GM23338 (cell line): ENCODE results near the gene SGSM1. TPM values are rescaled to one million over a fixed set of nuclear protein-coding genes. Genes with fewer than 3 reads are reported as not detected.

ENCODE experiments used
- ATAC-seq: fragments of 200-7000 bp; cut with Tn5 transposase; 3 replicates; pipeline ENCODE4 v1.9.1; 2020
- DNase-seq: peaks from one replicate; pipeline ENCODE4 v3.0.0-alpha.2; 2015; ENCODE audit warnings: low spot score
- H2AFZ ChIP-seq: fragments of 200-600 bp; sonication (generic); 2 replicates; pipeline ENCODE4 v1.8.0; 2016; ENCODE audit warnings: antibody characterized with exemption, mild to moderate bottlenecking, moderate library complexity
- H3F3A ChIP-seq: fragments of 200-600 bp; sonication (generic); replicated peaks from 2 replicates; pipeline ENCODE4 v1.8.0; 2017; ENCODE audit warnings: antibody characterized with exemption, mixed run types, low read depth
- H3K27ac ChIP-seq: fragments of 200-600 bp; sonication (generic); 2 replicates; pipeline ENCODE4 v1.6.1; 2016; ENCODE audit warnings: low read depth
- H3K27me3 ChIP-seq: fragments of 200-600 bp; sonication (generic); 2 replicates; pipeline ENCODE4 v1.8.0; 2016; ENCODE audit warnings: mild to moderate bottlenecking, mixed run types, moderate library complexity; ENCODE audit not compliant: insufficient read depth
- H3K36me3 ChIP-seq: fragments of 200-600 bp; sonication (generic); 2 replicates; pipeline ENCODE4 v1.8.0; 2016; ENCODE audit warnings: mild to moderate bottlenecking; ENCODE audit not compliant: insufficient read depth
- H3K4me1 ChIP-seq: fragments of 200-600 bp; sonication (generic); 2 replicates; pipeline ENCODE4 v1.8.0; 2016; ENCODE audit warnings: mild to moderate bottlenecking, moderate library complexity; ENCODE audit not compliant: insufficient read depth
- H3K4me2 ChIP-seq: fragments of 200-600 bp; sonication (generic); 2 replicates; pipeline ENCODE4 v1.7.1; 2017; ENCODE audit warnings: mixed run types
- H3K4me3 ChIP-seq: fragments of 200-600 bp; sonication (generic); 2 replicates; pipeline ENCODE4 v1.6.1; 2016; ENCODE audit warnings: mixed run types
- H3K79me2 ChIP-seq: fragments of 200-600 bp; sonication (generic); replicated peaks from 2 replicates; pipeline ENCODE4 v1.8.0; 2017; ENCODE audit warnings: mild to moderate bottlenecking; ENCODE audit not compliant: insufficient read depth
- H3K9me2 ChIP-seq: fragments of 200-600 bp; sonication (generic); 2 replicates; pipeline ENCODE4 v1.8.0; 2017; ENCODE audit not compliant: insufficient read depth
- H4K20me1 ChIP-seq: fragments of 200-600 bp; sonication (generic); replicated peaks from 2 replicates; pipeline ENCODE4 v1.8.0; 2017; ENCODE audit warnings: mild to moderate bottlenecking; ENCODE audit not compliant: insufficient read depth
- H3K27ac Mint-ChIP-seq: 2 replicates; pipeline ENCODE4 v1.8.0; 2020; ENCODE audit warnings: inconsistent platforms, mild to moderate bottlenecking, moderate library complexity, mixed read lengths
- H3K27me3 Mint-ChIP-seq: 3 replicates; pipeline ENCODE4 v1.8.0; 2022; ENCODE audit warnings: low read depth, mild to moderate bottlenecking, moderate library complexity, mixed read lengths, inconsistent platforms; ENCODE audit not compliant: insufficient read depth, poor library complexity
- H3K36me3 Mint-ChIP-seq: 3 replicates; pipeline ENCODE4 v1.8.0; 2021; ENCODE audit warnings: low read depth, mild to moderate bottlenecking, inconsistent platforms, moderate library complexity, mixed read lengths
- H3K4me1 Mint-ChIP-seq: 3 replicates; pipeline ENCODE4 v1.8.0; 2020; ENCODE audit warnings: mild to moderate bottlenecking, inconsistent platforms, mixed read lengths
- H3K4me3 Mint-ChIP-seq: 3 replicates; pipeline ENCODE4 v1.8.0; 2021; ENCODE audit warnings: moderate library complexity, mild to moderate bottlenecking, inconsistent platforms, mixed read lengths
- H3K9me3 Mint-ChIP-seq: 3 replicates; pipeline ENCODE4 v1.8.0; 2020; ENCODE audit warnings: moderate library complexity, mild to moderate bottlenecking, inconsistent platforms, mixed read lengths
- CREB1 ChIP-seq: fragments of 250-450 bp; sonication (Bioruptor Pico); IDR thresholded peaks from 2 replicates; pipeline ENCODE4 v1.5.0; 2020; ENCODE audit warnings: low read depth, mild to moderate bottlenecking, moderate library complexity
- NANOG ChIP-seq: IDR thresholded peaks from 2 replicates; pipeline ENCODE4 v1.6.1; 2016; ENCODE audit warnings: antibody characterized with exemption, borderline replicate concordance
- POLR2AphosphoS5 ChIP-seq: IDR thresholded peaks from 2 replicates; pipeline ENCODE4 v1.6.1; 2016; ENCODE audit warnings: antibody characterized with exemption, low read depth
- ZNF331 ChIP-seq: fragments of 250-450 bp; sonication (Bioruptor Pico); IDR thresholded peaks from 2 replicates; pipeline ENCODE4 v1.5.0; 2020; ENCODE audit warnings: low read depth, mild to moderate bottlenecking, moderate library complexity
- long read RNA-seq: library from polyadenylated mRNA; unstranded; transcript quantifications from one replicate; pipeline ENCODE4 v2.0.0, GENCODE V29; 2020; ENCODE audit not compliant: unreplicated experiment
- polyA plus RNA-seq: library from polyadenylated mRNA; unstranded; fragments of >200 nt; fragmentation: Nextera tagmentation; extraction: Ambion mirVana; gene quantifications from 2 replicates; pipeline ENCODE4 v1.2.1, GENCODE V29; 2016
- total RNA-seq: library from RNA; depleted of rRNA; stranded (reverse); fragments of >200 nt; shearing (Covaris generic); gene quantifications from 2 replicates; pipeline ENCODE4 v1.2.3, GENCODE V29; 2014; rRNA removed
- TF ChIP-seq, protein P1 (sequence below): IDR thresholded peaks from one replicate; pipeline ENCODE4 v1.6.1; 2018; ENCODE audit warnings: antibody characterized with exemption; ENCODE audit not compliant: unreplicated experiment
- TF ChIP-seq, protein P2 (sequence below): fragments of 250-450 bp; sonication (Bioruptor Pico); IDR thresholded peaks from 2 replicates; pipeline ENCODE4 v1.5.0; 2020; ENCODE audit warnings: mild to moderate bottlenecking, moderate library complexity
- TF ChIP-seq, protein P3 (sequence below), 2 experiments: fragments of 200-600 bp in 1 of 2; sonication (generic) in 1 of 2; conservative IDR thresholded peaks; 2 replicates each; pipeline versions ENCODE4 v1.5.1 to v1.6.1; 2016 to 2017; ENCODE audit warnings: antibody characterized with exemption in 2 of 2, low read depth in 2 of 2, mild to moderate bottlenecking in 2 of 2, moderate library complexity in 1 of 2

The SGSM1 gene
- total RNA-seq, result 4.2 and 4.7 TPM in 2 replicates
- polyA plus RNA-seq, result 3.0 and 5.4 TPM in 2 replicates
- long read RNA-seq, partial matches to known transcripts, result 0 of 1 reads
- long read RNA-seq, other reads (novel, unspliced or antisense), result 1 of 1 reads

DNA sequence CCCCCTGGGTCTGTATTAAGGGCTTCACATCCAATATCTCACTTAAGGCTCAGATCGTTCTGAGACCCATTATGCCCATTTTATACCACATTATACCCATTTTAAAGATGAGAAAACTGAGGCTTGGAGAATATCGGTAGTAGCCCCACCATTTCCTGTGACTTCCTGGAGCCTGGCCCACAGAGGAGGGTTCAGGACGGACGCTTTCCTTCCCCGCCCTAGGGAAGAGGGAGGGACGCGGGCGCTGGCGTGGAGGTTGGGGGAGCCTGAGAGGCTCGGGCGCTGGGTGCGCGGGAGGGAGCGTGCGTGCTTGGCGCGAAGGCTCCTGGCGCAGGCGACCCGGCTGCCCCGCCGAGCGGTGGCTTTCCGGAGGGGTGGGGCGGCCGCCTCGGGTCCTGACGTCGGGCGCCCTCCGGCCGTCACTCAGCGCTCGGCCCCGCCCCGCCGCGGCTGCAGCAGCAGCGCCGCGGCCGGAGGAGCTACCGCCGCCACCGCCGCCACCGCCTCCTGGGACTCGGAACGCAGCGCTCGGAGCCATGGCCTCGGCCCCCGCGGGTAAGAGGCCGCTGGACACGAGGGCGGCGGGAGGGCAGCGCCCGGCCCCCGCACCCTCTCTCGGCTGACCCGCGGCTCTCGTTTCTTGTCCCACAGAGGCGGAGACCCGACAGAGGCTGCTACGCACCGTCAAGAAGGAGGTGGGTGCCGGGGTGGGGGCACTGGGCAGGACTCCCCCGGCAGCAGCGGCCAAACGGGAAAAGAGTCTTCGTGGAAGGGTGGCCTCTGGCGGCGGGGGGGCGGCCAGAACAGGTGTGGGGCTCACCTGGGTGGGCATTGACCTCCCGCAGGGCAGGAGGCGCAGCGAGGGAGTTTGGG lies at the start of gene SGSM1:
SGSM1 (plus strand) TSS at position 422 of the 873 bp plus-strand sequence; CDS start at position 537, 115 bp downstream.
- Histone ChIP-seq H3F3A (no peaks in the 10 kb centered on the region), H3K36me3 (no peaks in the 10 kb centered on the region), H3K27ac (no peak within 1 kb of the TSS), H3K9me2 (no peaks in the 10 kb centered on the region), H3K4me1 (peaks cover 4% of the 10 kb centered on the region; the same call in 1 of the 2 replicates), H2AFZ (peak within 1 kb of the TSS; percentile 99), H3K27me3 (no peaks in the 10 kb centered on the region), H4K20me1 (no peaks in the 10 kb centered on the region), H3K4me3 (peak within 1 kb of the TSS; percentile 98), H3K4me2 (peak within 1 kb of the TSS; percentile 99), H3K79me2 (no peaks in the 10 kb centered on the region)
- H3K4me3 Mint-ChIP-seq, result peak within 1 kb of the TSS; percentile 81
- TF ChIP-seq, protein P1, sequence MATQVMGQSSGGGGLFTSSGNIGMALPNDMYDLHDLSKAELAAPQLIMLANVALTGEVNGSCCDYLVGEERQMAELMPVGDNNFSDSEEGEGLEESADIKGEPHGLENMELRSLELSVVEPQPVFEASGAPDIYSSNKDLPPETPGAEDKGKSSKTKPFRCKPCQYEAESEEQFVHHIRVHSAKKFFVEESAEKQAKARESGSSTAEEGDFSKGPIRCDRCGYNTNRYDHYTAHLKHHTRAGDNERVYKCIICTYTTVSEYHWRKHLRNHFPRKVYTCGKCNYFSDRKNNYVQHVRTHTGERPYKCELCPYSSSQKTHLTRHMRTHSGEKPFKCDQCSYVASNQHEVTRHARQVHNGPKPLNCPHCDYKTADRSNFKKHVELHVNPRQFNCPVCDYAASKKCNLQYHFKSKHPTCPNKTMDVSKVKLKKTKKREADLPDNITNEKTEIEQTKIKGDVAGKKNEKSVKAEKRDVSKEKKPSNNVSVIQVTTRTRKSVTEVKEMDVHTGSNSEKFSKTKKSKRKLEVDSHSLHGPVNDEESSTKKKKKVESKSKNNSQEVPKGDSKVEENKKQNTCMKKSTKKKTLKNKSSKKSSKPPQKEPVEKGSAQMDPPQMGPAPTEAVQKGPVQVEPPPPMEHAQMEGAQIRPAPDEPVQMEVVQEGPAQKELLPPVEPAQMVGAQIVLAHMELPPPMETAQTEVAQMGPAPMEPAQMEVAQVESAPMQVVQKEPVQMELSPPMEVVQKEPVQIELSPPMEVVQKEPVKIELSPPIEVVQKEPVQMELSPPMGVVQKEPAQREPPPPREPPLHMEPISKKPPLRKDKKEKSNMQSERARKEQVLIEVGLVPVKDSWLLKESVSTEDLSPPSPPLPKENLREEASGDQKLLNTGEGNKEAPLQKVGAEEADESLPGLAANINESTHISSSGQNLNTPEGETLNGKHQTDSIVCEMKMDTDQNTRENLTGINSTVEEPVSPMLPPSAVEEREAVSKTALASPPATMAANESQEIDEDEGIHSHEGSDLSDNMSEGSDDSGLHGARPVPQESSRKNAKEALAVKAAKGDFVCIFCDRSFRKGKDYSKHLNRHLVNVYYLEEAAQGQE, result no peak
- TF ChIP-seq CREB1 (CRISPR knock-in tag), result peak; percentile 68
- no peak for TF ChIP-seq NANOG
- peak; percentile 73 for TF ChIP-seq POLR2AphosphoS5
- H3K36me3 Mint-ChIP-seq, result no peaks in the 10 kb centered on the region
- no peak within 1 kb of the TSS for H3K27ac Mint-ChIP-seq
- H3K4me1 Mint-ChIP-seq, result peaks cover 16% of the 10 kb centered on the region
- peaks cover 20% of the 10 kb centered on the region for H3K27me3 Mint-ChIP-seq
- DNase-seq (peak; percentile 93), ATAC-seq (peak; percentile 74)
- no peaks in the 10 kb centered on the region; the same call in 2 of the 3 replicates for H3K9me3 Mint-ChIP-seq

- Mint-ChIP-seq H3K27ac (no peak overlapping the region), H3K36me3 (no peaks in the 10 kb centered on the region), H3K4me3 (no peak overlapping the region), H3K4me1 (peaks cover 4% of the 10 kb centered on the region; the same call in 1 of the 3 replicates), H3K9me3 (no peaks in the 10 kb centered on the region), H3K27me3 (peaks cover 4% of the 10 kb centered on the region)
- ATAC-seq (0 out of 3 replicates have a peak, but pooled peaks have one; percentile 35), DNase-seq (peak; percentile 83)
- Histone ChIP-seq H4K20me1 (no peaks in the 10 kb centered on the region), H3K4me2 (no peak overlapping the region), H3K4me3 (no peak overlapping the region), H3K27me3 (no peaks in the 10 kb centered on the region), H3K36me3 (no peaks in the 10 kb centered on the region), H2AFZ (no peak overlapping the region), H3K4me1 (peaks cover 4% of the 10 kb centered on the region), H3F3A (no peaks in the 10 kb centered on the region), H3K79me2 (no peaks in the 10 kb centered on the region), H3K9me2 (no peaks in the 10 kb centered on the region), H3K27ac (no peak overlapping the region)
- TF ChIP-seq POLR2AphosphoS5, result no peak
- TF ChIP-seq, protein P2, sequence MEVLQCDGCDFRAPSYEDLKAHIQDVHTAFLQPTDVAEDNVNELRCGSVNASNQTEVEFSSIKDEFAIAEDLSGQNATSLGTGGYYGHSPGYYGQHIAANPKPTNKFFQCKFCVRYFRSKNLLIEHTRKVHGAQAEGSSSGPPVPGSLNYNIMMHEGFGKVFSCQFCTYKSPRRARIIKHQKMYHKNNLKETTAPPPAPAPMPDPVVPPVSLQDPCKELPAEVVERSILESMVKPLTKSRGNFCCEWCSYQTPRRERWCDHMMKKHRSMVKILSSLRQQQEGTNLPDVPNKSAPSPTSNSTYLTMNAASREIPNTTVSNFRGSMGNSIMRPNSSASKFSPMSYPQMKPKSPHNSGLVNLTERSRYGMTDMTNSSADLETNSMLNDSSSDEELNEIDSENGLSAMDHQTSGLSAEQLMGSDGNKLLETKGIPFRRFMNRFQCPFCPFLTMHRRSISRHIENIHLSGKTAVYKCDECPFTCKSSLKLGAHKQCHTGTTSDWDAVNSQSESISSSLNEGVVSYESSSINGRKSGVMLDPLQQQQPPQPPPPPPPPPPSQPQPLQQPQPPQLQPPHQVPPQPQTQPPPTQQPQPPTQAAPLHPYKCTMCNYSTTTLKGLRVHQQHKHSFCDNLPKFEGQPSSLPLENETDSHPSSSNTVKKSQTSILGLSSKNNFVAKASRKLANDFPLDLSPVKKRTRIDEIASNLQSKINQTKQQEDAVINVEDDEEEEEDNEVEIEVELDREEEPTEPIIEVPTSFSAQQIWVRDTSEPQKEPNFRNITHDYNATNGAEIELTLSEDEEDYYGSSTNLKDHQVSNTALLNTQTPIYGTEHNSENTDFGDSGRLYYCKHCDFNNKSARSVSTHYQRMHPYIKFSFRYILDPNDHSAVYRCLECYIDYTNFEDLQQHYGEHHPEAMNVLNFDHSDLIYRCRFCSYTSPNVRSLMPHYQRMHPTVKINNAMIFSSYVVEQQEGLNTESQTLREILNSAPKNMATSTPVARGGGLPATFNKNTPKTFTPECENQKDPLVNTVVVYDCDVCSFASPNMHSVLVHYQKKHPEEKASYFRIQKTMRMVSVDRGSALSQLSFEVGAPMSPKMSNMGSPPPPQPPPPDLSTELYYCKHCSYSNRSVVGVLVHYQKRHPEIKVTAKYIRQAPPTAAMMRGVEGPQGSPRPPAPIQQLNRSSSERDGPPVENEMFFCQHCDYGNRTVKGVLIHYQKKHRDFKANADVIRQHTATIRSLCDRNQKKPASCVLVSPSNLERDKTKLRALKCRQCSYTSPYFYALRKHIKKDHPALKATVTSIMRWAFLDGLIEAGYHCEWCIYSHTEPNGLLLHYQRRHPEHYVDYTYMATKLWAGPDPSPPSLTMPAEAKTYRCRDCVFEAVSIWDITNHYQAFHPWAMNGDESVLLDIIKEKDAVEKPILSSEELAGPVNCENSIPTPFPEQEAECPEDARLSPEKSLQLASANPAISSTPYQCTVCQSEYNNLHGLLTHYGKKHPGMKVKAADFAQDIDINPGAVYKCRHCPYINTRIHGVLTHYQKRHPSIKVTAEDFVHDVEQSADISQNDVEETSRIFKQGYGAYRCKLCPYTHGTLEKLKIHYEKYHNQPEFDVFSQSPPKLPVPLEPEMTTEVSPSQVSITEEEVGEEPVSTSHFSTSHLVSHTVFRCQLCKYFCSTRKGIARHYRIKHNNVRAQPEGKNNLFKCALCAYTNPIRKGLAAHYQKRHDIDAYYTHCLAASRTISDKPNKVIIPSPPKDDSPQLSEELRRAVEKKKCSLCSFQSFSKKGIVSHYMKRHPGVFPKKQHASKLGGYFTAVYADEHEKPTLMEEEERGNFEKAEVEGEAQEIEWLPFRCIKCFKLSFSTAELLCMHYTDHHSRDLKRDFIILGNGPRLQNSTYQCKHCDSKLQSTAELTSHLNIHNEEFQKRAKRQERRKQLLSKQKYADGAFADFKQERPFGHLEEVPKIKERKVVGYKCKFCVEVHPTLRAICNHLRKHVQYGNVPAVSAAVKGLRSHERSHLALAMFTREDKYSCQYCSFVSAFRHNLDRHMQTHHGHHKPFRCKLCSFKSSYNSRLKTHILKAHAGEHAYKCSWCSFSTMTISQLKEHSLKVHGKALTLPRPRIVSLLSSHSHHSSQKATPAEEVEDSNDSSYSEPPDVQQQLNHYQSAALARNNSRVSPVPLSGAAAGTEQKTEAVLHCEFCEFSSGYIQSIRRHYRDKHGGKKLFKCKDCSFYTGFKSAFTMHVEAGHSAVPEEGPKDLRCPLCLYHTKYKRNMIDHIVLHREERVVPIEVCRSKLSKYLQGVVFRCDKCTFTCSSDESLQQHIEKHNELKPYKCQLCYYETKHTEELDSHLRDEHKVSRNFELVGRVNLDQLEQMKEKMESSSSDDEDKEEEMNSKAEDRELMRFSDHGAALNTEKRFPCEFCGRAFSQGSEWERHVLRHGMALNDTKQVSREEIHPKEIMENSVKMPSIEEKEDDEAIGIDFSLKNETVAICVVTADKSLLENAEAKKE (CRISPR knock-in tag), result no peak
- TF ChIP-seq, protein P3, sequence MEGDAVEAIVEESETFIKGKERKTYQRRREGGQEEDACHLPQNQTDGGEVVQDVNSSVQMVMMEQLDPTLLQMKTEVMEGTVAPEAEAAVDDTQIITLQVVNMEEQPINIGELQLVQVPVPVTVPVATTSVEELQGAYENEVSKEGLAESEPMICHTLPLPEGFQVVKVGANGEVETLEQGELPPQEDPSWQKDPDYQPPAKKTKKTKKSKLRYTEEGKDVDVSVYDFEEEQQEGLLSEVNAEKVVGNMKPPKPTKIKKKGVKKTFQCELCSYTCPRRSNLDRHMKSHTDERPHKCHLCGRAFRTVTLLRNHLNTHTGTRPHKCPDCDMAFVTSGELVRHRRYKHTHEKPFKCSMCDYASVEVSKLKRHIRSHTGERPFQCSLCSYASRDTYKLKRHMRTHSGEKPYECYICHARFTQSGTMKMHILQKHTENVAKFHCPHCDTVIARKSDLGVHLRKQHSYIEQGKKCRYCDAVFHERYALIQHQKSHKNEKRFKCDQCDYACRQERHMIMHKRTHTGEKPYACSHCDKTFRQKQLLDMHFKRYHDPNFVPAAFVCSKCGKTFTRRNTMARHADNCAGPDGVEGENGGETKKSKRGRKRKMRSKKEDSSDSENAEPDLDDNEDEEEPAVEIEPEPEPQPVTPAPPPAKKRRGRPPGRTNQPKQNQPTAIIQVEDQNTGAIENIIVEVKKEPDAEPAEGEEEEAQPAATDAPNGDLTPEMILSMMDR (conservative IDR thresholded peaks at IDR 0.05; ENCODE audit: low read depth in 2 of 2), result peak; percentile 79 to 100
- no peak for TF ChIP-seq ZNF331 (CRISPR knock-in tag)
Measured at GRCh38 chr22:24758164-24758799, 47.7 kb upstream of the SGSM1 start.
